GM19240 (cell line): ENCODE data around the gene CDSN.
"Not testable (repeated sequence)": the region's sequence is repeated elsewhere in the genome, so short reads cannot be mapped to it uniquely, and the experiment has no call there.

Experiments used
- DNase-seq: peaks from one replicate; pipeline ENCODE4 v3.0.0; 2011; ENCODE audit warnings: low spot score; ENCODE audit not compliant: insufficient read length

CDSN gene

DNA sequence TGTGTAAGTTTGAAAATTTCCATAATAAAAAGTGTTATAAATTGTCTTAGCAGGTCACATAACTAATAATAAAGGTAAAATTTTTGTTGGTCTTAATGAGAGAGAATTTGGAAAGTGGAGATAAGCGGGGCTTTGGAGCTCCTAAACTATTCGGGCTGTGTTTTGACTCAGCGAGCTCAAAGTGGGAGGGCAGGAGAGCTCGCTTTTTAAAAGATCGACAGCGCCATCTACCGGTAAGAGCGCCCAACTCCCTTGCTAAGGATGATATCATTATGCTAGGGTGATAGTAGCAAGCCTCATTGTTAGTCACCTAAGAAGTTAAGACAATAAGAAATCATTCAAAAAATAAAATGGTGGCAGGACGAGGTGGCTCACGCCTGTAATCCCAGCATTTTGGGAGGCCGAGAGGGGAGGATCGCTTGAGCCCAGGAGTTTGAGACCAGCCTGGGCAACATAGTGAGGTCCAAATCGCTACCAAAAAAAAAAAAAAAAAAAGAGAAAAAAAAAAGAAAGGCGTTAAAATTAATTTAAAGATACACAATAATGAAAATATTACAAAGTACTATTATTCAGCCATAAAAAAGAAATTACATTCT lies 32.7 kb downstream of the CDSN start:
- DNase-seq, result peak; percentile 70

DNA sequence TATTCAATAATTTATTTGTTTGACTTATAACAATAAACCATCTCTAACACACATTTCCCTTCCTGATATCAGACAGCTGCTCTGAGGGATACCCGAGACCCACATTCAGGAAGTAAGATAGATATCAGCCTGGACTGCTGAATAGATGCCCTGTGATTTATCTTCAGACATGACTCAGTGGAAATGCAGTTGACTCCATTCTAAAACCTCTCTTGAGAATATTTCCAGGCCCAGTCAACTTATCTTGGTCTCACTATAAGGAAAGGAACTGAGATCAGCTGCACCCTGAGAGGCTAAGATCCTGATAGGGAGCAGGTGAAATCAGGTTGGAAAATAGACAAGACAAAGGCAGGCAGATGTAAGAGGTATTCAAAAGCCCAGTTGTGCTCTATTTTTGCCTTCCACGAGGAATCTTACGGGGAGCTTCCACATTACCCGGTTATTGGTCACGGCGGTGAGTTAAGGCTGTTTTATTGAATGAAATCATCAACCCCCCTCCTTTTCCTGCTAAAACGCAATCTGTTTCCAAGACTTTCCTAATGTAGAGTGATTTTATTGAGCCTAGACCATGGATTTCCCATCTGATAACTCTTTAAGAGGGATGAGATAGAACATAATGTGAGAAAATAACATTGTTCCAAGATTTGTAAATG lies 33.3 kb downstream of the CDSN start:
- no peak for DNase-seq

DNA sequence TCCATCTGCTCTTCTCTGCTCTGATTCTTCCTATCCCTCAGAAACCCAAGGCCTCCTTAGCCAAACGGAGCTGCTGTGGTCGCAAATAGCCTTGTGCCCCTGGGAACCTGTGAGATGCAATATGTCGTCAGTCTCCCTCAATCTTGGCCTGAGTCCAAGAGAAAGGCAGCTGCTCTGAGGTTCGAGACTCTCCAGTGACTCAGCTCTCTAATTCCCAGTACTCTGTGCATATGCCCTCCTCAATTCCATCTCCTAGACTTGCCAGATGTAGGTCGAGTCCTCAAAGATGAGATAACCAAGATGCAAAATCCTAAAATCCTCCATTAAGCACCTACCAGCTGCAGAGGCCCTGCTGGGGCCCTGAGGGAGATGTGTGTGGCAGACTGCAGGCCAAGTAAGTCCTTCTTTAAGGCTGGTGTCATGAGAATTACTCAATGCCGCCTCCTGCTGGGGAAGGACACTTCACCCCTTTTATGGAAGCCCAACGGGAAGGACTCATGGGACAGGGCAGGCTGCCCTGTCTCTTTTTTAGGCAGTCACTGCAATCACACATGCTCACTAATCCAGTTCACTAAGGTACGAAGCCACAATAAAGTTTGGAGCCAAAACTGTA lies 36.4 kb downstream of the CDSN start:
- DNase-seq, result no peak

DNA sequence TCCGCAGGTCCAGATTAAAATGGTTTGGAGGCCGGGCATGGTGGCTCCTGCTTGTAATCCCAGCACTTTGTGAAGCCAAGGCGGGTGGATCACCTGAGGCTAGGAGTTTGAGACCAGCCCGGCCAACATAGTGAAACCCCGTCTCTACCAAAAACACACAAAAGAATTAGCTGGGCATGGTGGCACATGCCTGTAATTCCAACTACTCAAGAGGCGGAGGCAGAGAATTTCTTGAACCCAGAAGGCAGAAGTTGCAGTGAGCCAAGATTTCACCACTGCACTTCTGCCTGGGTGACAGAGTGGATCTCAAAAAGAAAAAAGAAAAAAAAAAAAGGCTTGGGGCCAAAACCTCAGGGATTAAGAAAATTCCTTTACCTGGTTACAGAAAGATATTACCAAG lies 38.4 kb downstream of the CDSN start:
- no peak for DNase-seq

DNA sequence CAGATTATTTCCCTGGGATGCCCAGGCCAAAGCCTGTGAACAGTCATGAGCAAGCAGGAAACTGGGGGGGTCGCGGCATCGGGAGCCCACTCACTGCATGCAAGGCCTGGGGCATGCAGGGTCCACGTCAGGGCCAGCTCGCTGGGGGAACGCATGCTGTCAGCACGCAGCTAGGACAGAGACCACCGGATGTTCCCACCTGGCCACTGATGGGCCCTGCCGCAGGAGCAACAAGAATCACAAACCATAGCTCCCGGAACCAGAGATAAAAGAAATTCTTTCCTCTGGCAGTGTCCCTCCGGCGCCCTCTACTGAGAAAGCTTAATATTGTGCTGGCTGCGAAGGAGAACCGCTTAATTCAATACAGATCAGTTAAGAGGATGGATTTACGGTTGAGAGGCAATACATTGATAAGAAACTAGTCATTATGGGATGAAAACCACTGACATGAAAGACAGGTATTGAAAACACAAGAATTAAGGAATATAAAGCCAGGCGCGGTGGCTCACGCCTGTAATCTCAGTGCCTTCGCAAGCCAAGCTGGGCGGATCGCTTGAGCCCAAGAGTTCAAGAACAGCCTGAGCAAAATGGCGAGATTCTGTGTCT lies 40.5 kb downstream of the CDSN start:
- no peak for DNase-seq

DNA sequence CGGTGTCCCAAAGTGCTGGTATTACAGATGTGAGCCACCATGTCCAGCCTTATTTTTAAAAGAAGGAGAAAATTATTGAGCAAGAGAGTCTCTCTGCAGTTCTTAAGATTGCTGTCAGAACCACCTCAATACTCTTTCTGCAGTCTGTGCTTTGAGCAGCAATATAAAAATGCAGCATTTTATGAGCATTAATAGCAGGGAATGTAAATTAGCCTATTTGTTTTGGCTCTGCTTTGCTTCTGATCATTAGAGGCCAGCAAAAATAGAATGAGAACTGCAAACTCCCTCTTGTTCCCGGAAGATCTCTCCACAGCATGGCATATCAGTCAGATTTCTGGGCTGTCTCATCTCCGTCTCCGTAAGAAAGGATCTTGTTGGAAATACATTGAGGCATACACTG lies 43.6 kb downstream of the CDSN start:
- DNase-seq, result no peak

DNA sequence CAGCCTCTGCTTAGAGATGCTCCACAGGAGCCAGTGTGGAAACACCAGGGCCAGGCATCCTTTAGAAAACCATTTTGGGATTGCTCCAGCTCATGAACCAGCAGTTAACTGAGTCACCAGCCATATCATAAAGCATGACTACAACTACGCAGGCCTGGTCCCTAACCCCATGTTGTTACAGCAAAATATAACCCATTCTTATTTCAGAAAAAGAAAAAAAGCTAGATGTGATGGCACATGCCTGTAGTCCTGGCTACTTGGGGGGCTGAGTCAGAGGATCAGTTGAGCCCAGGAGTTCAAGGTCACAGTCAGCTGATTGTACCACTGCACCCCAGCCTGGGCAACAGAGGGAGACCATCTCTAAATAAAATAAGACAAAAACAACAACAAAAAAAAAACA lies 44.7 kb downstream of the CDSN start:
- DNase-seq, result no peak

DNA sequence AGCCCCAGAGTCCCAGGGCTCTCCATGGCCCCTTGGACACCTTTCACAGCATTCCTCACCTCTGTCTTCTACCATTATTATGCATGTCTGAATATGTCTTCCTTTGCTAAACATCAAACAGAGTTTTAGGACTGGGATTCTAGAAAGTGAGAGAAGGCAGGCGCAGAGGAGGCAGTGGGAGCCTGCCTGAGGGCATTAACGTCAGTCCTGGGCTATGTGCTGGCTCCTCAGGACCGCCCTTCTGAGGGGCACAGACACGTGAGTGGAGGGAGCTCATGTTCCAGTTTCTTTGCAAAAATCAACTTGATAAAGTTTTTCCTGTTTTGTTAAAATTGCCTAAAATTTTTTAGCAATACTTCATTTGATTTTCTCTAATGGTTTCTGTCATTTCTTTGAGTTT lies 45.8 kb downstream of the CDSN start:
- no peak for DNase-seq

DNA sequence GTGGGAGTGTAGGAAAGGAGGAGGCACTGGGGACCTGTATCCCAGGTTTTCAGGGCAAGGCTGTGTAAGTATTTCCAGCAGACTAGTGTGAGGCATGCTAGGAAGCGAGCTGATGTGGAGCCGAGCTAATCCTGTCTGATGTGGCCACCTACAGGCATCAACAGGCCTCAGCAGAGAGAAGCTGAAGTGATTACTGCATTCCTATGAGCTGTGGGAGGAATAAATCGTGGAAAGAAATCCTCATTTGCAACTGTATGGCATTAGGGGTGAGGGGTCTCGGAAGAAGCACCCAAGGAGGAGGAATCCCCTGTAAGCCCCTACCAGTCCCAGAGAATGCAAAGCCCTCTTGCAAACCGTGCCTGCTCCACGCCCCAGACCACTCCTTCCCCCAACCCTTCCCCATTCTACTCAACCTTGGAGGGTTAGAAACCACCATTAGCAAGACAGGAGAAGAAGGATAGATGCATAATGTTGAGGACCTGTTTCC lies 49.5 kb downstream of the CDSN start:
- DNase-seq, result no peak

DNA sequence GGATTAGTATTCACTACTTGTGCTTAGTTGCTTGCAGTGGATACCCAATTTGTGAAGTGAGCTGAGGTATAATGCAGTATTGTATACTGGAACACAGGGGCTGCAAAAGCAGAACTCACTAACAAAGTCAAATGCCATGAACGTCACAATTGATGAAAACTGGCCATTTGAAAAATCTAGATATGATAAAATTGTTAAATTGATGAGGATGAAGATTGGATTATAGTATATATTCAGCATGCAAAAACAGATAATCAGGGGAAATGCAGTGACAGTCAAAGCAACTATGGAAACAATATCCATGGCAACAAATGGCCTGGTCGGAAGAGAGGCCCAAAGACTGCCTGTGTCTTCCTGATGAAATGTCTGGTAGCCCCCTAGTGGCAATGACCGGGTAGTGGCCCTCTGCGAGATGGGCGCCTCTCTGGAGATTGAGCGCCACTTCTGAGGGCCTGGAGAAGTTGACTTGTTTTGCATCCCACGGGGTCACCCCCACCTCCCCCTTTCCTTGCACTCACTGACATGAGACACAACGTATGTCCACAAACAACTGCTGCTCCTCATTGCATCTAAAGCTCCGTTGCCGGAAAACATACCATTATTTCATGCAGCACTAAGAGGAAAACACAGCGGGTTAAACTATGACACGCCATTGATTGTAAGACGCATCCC lies 51.4 kb downstream of the CDSN start:
- DNase-seq, result peak; percentile 75

DNA sequence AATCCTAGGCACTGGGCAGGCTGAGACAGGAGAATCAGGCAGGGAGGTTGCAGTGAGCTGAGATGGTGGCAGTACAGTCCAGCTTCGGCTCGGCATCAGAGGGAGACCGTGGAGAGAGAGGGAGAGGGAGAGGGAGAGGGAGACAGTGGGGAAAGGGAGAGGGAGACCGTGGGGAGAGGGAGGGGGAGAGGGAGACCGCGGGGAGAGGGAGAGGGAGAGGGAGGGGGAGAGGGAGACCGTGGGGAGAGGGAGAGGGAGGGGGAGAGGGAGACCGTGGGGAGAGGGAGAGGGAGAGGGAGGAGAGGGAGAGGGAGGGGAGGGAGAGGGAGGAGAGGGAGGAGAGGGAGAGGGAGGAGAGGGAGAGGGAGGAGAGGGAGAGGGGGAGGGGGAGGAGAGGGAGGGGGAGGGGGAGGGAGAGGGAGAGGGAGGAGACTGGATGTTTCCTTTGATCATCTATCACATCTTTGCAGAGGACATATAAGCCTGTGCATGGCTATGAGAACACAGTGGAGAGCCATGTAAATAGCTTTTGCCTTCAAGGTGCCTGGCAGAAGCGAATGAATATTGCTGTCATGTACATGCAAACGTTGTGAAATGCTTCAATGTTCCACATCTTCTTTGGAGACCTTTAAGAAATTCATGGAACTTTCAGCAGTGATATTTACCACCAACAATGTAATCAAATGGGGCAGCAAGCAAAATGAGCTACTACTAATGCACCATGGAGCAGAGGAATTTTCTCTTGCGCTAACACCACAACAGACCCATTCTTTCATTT lies 52.2 kb downstream of the CDSN start:
- not testable (repeated sequence) for DNase-seq

DNA sequence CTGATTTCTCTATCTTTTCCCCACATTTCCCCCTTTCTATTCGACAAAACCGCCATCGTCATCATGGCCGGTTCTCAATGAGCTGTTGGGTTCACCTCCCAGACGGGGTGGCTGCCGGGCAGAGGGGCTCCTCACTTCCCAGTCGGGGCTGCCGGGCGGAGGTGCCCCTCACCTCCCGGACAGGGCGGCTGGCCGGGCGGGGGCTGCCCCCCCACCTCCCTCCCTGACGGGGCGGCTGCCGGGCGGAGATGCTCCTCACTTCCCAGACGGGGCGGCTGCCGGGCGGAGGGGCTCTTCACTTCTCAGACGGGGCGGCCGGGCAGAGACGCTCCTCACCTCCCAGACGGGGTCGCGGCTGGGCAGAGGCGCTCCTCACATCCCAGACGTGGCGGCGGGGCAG lies 53.2 kb downstream of the CDSN start:
- DNase-seq, result not testable (repeated sequence)

DNA sequence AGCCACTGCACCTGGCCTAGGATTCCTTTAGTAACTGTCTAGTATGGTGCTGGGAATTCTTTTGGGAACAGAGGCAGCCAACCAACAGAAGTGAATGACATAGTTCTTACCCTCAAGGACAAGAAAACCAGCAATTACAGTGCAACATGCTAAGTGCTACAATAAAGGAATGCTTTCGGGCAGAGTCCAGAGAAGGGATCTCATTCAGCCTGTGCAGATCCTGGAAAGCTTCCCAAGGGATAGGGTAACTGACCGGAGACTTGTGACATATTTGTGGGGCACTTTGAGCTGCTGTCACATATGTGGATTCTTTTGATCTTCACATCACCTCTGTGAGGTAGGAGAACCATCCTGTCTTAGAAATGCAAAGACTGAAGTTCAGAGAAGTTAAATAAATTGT lies 54.7 kb downstream of the CDSN start:
- no peak for DNase-seq
